COLO668 (cell line): Measurements from ENCODE around the gene SYF2.
"Not testable (repeated sequence)": the region's sequence is repeated elsewhere in the genome, so short reads cannot be mapped to it uniquely, and the experiment has no call there.

Experiments used
- DNase-seq: peaks from one replicate; lab custom pipeline; 2025; ENCODE audit not compliant: unreplicated experiment; lab: John Stamatoyannopoulos, UW

The SYF2 gene

DNA sequence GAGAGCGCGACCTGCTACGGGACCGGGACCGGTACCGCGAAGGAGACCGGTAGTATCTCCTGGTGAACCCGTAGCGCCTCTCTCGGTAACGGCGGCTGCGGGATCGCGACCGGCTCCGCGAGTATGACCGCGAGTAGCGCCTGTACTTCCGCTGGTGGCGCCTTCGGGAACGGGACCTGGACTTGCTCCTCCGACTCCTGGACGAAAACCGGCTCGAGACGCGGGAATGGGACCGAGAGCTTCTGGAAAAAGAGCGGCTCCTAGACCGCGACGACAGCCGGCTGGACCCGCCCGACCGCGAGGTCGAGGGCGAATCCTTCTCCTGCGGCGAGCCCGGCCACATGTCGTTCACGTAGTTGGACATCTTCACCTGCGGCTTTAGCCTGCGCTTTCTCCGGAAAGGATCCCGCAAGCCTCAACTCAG is 14.3 kb upstream of the SYF2 start:
- peak; percentile 69 for DNase-seq

DNA sequence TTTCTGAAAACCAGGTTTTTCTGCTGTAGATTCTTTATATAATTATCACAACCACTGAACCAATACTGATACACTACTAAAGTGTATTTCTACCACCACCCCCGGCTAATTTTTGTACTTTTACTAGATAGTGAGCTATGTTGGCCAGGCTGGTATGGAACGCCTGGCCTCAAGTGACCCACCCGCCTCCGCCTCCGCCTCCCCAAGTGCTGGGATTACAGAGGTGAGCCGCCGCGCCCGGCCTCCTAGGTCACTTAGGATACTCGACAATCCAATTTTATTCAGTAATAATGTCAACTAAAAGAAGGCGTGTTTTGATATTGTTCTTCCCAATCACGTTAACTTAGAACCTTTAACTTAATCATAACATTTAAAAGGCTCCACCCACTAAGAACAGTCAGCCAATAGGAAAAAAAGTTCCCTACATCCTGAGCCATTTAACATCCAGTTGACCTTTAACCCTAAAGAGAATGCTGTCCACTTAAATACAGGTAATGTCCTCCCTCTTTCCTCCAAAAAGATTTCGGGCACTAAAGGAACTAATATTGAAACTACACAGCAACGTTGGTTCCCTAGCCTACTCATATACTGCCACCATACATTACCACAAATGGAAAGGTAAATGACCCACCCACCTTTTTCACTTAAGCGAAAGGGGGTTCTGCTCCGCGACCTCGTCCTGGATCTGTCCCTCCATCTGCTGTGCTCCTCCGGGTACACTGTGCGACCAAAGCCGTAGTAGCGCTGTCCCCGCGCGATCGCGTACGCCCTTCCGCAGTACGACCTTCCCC is 13.7 kb upstream of the SYF2 start:
- no peak for DNase-seq

DNA sequence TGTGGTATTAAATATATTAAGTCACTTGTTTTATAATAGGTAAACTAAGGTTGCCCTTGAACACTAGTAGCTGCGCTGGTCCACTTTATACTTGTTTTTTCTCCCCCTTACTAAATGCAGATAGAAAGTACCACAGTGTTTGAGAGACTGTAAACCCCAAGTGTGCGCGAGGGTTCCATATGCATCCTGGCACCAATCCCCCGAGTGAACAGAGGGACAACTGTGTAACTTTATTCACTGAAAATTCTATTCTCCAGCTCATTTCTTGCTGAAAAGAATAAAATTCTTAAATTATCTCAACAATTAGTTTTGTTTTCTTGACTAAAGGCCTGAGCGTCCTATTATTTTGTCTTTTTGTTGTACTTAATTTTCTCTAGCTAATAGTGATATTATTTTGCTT is 13.1 kb upstream of the SYF2 start:
- no peak for DNase-seq

DNA sequence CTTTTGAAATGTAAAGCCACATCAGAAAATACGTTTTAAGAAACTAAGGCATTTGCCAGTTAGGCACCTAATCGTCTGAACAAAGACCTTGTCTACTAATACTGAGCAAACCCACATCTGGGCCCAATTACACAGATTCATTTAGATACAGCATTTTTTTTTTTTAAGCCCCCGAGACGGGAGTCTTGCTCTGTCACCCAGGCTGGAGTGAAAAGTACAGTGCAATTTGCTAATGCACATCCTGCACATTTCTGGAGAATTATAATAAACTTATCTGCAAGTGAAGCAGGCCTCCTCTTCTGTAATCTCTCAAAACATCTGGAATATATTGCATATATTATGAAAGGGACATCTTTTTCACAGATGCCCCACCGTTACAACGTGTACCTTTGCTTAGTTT is 11.6 kb upstream of the SYF2 start:
- DNase-seq: no peak

DNA sequence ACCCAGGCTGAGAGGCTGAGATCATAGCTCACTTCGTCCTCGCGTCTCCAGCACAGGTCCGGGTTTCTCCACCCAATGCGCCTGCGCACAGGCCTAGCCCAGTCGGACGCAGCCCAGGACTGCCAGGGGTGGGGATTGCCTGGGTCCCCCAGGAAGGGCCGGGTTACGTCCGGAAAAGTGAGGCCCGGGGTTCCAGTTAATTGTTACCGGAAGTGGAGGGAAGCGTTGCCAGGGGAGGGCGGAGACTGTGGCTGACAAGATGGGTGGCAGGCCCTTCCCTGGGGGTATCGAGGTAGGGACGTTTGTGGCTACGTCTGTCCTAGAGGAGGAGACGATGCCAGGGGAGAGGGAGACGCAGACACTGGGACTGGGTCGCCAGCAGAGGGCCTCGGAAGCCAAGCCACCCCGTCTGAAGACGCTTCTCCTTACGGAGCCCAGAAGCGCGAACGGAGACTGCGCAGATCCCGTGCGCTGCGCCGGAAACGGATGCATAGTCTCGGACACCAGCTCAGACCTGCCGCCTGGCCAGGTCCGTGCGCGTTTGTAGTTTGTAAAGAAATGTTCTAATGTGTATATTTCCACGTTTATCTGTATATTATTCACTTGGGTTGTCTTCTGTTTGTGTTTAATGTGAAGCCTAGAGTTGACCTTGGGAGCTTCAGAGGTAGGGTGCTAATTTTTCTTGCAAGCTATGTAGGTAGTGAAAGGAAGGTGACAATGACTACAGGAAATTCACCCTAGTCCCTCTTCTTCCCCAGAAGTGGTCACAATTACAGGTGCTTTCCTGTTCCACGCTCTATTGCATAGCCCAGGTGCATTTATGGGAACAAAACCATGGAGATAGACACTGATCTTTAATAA is 7.6 kb upstream of the SYF2 start:
- peak; percentile 99 for DNase-seq

DNA sequence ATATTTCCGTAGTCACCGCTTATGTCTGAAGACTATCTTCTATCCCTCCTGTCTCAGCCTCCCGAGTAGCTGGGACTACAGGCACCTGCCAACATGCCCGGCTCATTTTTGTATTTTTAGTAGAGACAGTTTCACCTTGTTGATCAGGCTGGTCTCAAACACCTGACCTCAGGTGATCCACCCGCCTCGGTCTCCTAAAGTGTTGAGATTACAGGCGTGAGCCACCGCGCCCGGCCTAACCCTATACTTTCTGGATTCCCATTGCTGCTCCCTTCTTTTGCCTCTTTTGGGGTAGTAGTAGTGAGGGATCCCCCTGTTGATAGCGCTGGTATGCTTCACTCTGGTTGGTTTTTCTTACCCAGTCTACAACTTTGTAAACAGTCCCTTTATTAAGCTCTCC is 5.7 kb upstream of the SYF2 start:
- DNase-seq: no peak

DNA sequence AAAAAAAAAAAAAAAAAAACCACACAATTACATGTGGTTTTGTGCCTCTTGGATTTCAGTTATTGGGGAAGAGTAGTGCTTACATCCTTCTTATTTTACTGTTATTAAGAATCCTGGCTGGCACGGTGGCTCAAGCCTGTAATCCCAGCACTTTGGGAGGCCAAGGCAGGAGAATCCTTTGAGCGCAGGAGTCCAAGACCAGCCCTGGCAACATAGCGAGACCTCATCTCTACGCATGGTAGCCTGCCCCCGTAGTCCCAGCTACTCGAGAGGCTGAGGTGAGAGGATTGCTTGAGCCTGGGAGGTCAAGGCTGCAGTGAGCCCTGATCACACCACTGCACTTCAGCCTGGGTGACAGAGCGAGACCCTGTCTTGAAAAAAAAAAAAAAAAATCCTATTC is 4.0 kb upstream of the SYF2 start:
- not testable (repeated sequence) for DNase-seq

DNA sequence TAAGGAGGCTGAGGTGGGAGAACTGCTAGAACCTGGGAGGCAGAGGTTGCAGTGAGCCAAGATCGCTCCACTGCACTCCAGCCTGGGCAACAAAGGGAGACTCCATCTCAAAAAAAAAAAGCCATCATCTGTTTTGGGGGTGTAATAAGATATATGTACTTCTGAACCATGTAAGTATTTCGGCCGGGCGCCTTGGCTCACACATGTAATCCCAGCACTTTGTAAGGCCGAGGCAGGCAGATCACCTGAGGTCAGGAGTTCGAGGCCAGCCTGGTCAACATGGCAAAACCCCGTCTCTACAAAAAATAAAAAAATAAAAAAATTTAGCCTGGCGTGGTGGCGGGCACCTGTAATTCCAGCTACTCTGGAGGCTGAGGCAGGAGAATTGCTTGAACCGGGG is 3.1 kb upstream of the SYF2 start:
- DNase-seq: not testable (repeated sequence)

DNA sequence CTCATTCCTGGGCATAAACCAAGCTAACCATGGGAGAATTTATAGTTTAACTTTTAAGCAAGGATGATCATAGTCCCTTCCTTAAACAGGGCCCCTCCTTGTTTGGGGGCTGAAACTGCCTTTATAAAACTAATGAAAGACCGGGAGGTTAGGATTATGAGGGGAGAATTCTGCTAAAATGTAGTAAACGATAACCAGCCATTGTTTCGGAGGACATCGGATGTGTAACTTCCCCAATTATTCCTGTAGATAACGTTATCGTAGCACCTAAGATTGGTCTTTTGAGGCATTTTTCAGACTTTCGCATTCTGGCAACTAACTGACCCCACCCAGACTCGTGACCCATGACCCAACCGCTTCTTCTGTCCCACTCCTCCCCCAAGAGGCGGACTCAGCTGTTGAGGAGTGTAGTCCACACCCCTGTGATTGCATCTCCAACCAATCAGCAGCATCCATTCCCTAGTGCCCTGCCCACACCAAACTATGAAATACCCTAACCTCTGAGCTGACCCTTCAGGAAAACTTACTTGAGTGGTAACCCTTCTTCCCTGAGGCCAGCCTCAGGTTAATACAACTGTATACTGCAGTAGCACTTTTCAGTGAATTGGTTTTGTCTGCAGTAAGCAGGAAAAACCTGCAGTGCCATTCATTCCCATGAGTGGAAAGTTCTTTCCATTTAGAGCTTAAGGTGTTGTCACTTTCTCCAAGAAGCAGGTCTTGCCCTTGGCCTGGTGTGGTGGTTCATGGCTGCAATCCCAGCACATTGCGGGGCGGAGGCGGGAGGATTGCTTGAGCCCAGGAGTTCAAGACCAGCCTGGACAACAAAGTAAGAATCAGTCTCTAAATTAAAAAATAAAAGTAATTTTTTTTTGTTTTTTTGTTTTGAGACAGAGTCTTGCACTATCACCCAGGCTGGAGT is 823 bp upstream of the SYF2 start:
- peak; percentile 71 for DNase-seq

DNA sequence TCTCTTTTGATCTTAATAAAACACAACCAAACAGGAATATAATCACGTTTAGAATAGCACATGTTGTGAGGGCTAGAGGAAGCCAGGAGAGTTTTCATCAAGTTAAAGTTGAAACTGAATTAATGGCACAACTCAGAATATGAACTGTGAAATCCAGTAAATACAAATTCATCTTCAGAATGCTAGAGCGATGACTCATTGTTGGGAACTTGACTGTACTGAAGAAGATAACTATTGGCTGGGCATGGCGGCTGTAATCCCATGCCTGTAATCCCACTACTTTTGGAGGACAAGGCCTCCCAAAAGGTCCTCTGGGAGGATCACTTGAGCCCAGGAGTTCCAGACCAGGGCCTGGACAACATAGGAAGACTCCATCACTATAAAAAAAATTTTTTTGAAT is 8.8 kb downstream of the SYF2 start:
- no peak for DNase-seq

DNA sequence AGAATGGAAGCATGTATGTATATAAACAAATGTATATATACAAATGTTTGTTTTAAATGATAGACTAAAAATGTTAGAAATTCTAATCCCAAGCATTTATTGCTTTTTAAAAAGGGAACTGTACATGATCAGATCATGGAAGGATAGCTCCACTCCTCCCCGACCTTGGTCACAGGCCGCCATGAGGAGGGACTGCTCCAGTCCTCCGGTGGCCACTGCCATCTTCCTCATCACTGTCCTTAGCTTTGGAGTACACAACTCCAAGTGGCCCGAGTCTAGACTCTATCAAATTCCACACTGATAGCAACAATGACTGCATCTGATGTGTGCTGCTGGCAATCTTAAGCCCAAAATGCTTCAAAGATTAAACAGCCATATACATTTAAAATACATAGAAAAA is 9.7 kb downstream of the SYF2 start:
- DNase-seq: no peak

DNA sequence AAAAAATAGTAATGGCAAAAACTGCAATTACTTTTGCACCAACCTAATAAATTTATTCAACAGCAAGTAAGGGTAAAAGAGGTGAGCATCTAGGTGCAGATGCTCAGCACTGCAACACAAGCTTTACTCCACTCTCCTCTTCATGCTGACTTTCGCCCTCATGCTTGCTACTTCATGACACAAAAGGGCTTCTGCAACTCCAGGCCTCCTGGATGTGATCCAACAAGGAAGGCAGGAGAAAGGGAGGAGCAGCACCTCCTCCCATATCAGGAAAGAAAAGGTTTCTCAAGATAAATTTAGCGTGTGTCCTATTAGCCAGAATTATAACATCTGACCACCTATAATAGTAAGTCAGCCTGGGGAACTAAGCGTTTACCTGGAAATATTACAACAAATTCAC is 11.6 kb downstream of the SYF2 start:
- no peak for DNase-seq

DNA sequence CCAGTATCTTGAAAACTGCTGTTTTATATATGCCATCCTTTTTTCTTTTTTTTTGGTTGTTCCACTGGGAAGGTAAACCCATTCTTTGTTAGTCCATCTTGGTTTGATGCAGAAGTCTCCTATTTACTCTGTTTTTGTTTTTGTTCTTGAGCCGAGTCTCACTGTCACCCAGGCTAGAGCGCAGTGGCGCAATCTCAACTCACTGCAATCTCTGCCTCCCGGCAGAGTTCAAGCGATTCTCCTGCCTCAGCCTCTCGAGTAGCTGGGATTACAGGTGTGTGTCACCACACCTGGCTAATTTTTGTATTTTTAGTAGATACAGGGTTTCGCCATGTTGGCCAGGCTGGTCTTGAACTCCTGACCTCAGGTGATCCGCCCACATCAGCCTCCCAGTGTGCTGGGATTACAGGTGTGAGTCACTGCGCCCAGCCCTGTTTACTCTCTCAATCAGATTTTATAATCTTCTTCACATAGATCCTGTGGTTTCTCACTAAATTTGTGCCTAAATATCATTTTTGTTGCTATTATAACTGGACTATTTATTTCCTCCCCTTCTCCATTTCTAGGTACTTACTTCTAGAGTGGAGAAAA is 12.5 kb downstream of the SYF2 start:
- DNase-seq: no peak

DNA sequence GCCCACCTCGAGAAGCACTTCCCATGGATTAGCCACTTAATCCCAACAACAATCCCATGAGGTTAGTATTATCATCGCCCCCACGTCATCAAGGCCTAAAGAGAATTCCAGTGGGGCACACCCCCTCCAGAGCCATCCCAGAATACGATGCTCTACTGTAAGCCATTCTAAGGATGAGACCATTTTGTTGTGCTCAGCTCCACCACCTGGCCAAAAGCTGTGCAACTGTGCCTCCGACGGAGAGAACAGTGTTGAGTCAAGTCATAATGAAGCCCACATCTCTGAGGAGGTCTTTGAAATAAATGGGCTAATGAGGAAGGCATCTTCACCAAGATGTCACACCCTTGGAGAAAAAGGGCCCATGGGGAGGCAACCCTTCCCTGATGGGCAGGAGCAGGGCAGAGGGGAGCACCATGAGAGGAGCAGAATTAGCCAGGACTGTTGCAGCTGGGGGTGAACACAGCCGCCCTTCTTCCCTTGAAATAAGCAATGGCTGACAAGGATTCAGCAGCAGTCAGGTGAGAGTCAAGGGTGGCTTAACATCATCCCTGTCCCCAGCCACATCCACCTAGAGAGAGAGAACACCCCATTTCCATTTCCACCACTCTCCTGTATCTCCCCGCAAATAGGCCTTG is 14.6 kb downstream of the SYF2 start:
- DNase-seq: no peak

DNA sequence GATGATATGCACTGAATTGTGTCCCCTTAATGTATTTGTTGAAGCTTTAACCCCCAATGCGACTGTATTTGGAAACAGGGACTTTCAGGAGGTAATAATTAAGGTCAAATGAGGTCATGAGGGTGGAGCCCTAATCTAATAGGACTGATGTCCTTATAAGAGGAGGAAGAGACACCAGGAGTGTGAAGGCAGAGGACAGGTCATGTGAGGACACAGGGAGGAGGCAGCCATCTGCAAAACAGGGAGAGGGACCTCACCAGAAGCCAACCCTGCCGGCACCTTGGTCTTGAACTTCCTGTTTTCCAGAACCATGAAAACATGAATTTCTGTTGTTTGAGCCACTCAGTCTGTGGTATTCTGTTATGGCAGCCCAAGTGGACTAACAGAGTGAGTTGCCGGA is 15.3 kb downstream of the SYF2 start:
- no peak for DNase-seq

DNA sequence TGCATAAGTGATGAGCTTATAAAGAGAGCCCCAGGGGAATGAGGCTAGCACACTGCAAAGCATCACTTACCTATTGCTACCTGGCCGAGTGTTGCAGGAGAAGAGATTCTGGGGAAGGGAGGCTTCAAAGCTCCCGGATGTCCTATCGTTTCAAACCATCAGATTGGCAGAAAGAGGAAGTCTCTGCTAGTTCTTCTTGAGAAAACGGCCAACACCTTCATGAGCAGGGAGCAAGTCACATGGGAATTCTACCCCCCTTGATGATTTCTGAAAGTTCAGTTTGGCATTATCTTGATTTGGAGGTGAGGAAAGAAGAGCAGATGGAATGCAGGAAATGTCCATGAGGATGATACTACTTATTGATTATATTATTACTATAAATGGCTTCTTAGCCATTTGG is 16.2 kb downstream of the SYF2 start:
- DNase-seq: no peak

DNA sequence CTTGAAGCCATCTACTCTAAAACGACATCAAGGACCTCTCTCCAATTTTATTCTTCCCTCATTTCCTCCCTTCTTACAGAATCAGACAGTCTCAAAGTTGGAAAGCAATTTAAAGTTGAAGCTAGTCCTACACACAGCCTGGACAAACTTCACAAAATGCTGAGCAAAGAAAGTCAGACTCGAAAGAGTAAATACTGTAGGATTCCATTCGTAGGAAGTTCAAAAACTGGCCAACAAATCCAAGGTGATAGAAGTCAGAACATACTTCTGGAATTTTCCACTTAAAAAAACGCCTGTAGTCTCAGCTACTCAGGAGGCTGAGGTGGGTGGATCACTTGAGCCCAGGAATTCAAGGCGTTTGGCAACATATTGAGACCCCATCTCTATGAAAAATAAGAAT is 19.6 kb downstream of the SYF2 start:
- DNase-seq: no peak

DNA sequence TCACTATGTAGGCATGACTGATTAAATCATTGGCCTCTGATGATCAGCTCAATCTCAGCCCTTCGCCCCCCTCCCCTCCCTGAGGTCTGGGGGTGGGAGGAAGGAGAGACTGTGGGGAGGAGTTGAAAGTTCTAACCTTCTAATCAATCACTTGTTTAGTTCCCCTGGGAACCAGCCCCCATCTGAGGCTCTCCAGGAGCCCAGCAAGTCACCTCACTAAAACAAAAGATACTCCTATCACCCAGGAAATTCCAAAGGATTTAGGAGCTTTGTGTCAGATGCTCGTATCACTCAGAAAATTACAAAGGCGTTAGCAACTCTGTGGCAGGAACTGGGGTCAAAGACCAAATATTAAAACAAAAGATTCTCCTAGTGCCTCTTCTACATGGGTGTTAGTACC is 21.6 kb downstream of the SYF2 start:
- DNase-seq: no peak

DNA sequence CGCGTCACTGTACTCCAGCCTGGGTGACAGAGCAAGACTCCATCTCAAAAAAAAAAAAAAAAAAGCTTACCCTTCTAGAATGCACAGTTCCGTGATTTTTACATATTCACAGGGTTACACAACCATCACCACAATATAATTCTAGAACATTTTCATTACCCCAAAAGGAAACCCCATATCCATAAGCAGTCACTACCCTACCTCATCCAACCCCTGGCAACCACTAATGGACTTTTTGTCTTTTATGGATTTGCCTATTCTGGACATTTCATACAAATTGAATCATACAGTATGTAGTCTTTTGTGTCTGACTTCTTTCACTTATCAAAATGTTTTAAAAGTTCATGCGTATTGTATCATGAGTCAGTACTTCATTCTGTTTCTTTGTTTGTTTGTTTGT is 22.8 kb downstream of the SYF2 start:
- no peak for DNase-seq

DNA sequence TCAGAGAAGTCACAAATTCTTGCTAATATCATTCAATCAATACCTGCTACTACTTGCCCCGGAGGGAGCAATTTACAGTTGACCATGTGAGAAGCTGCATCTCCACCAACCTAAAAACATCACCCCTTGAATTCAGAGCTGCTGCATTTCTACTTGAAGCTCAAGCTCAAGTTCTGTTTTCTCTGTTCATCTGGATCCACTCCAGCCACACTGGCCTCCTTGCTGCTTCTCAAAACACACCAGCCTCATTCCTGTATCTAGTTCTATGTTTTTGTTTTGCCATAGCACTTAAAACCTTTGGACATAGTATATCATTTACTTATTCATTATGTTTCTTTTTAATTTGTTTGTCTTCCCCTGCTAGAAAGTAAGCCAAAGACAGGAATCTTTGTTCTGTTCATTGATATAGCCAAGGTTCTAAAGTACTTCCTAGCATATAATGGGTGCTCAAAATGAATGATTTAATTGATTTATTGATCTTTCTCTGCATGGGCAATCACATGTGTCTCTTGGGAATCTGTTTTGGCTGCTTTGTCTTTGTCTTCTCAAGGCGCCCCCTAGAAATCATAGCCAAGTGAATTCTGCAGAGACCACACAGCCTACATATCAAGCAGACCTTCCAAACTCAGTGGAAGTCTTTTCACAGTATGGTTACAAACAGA is 23.6 kb downstream of the SYF2 start:
- no peak for DNase-seq
